D721Med (cell line): Measurements from ENCODE around the gene TMC3.

ENCODE experiments used
- DNase-seq: peaks from one replicate; pipeline ENCODE4 v3.0.0; 2011; ENCODE audit warnings: low spot score; ENCODE audit not compliant: insufficient read length
- FAIRE-seq: peaks from 2 replicates; lab custom pipeline; 2011; peaks lifted over from hg19 to GRCh38; lab: Jason Lieb, UNC
- CTCF ChIP-seq: IDR thresholded peaks from 2 replicates; pipeline ENCODE4 v1.5.1; 2012; ENCODE audit warnings: mild to moderate bottlenecking, control low read depth; ENCODE audit not compliant: insufficient read depth; ENCODE audit errors: missing control alignments

TMC3 gene

GRCh38 chr15:81338170-81339007 is 35.6 kb downstream of the TMC3 start:
- no peak for FAIRE-seq
- no peak for DNase-seq
- TF ChIP-seq CTCF = no peak

GRCh38 chr15:81337713-81338157 is 36.3 kb downstream of the TMC3 start:
- FAIRE-seq (no peak), DNase-seq (no peak)
- no peak for TF ChIP-seq CTCF

- no peak for FAIRE-seq
- no peak for DNase-seq
- no peak for TF ChIP-seq CTCF
These were observed 36.8 kb downstream of the TMC3 start for GRCh38 chr15:81337241-81337640.

GRCh38 chr15:81336568-81336967 is 37.4 kb downstream of the TMC3 start:
- no peak for FAIRE-seq
- DNase-seq = no peak
- TF ChIP-seq CTCF = no peak

GRCh38 chr15:81335631-81336030 is 38.4 kb downstream of the TMC3 start:
- no peak for FAIRE-seq
- TF ChIP-seq CTCF = no peak

GRCh38 chr15:81334768-81335435 is 39.1 kb downstream of the TMC3 start:
- FAIRE-seq (no peak), DNase-seq (no peak)
- TF ChIP-seq CTCF = no peak

More at GRCh38 chr15:81335631-81336030, 38.4 kb downstream of the TMC3 start:
- no peak for DNase-seq
